ACC112 (cell line): ENCODE results near the gene B3GNT5.
"Not testable (repeated sequence)": the region's sequence is repeated elsewhere in the genome, so short reads cannot be mapped to it uniquely, and the experiment has no call there.

ENCODE experiments used
- H2AFZ ChIP-seq: fragments of 200-600 bp; sonication (generic); one replicate; pipeline ENCODE4 v1.6.0; 2017; ENCODE audit warnings: antibody characterized with exemption, low read length; ENCODE audit not compliant: unreplicated experiment
- H3K27ac ChIP-seq: fragments of 200-600 bp; sonication (generic); 2 replicates; pipeline ENCODE4 v1.5.1; 2014; ENCODE audit warnings: low read depth, mild to moderate bottlenecking, antibody characterized with exemption, low read length, moderate library complexity
- H3K27me3 ChIP-seq: fragments of 200-600 bp; sonication (generic); 2 replicates; pipeline ENCODE4 v1.6.1; 2014; ENCODE audit warnings: mild to moderate bottlenecking, antibody characterized with exemption, low read length, moderate library complexity, mixed read lengths; ENCODE audit not compliant: insufficient read depth
- H3K36me3 ChIP-seq: fragments of 200-600 bp; sonication (generic); 2 replicates; pipeline ENCODE4 v1.6.1; 2016; ENCODE audit warnings: mild to moderate bottlenecking, antibody characterized with exemption, low read length, moderate library complexity, mixed read lengths; ENCODE audit not compliant: insufficient read depth
- H3K4me1 ChIP-seq: fragments of 200-600 bp; sonication (generic); one replicate; pipeline ENCODE4 v1.6.1; 2016; ENCODE audit warnings: low read length, mixed read lengths; ENCODE audit not compliant: insufficient read depth, unreplicated experiment, control insufficient read depth
- H3K4me3 ChIP-seq: fragments of 200-600 bp; sonication (generic); 2 replicates; pipeline ENCODE4 v1.5.1; 2014; ENCODE audit warnings: mild to moderate bottlenecking, low read depth, low read length
- H3K79me2 ChIP-seq: fragments of 200-600 bp; sonication (generic); one replicate; pipeline ENCODE4 v1.6.0; 2016; ENCODE audit warnings: low read length; ENCODE audit not compliant: control insufficient read depth, unreplicated experiment, insufficient read depth

Gene B3GNT5

GRCh38 chr3:183215591-183216202, 37.4 kb upstream of the B3GNT5 start:
- Histone ChIP-seq H3K4me1 (no peaks in the 10 kb centered on the region), H3K27ac (no peak overlapping the region), H2AFZ (peak overlapping the region; percentile 14), H3K4me3 (no peak overlapping the region), H3K27me3 (no peaks in the 10 kb centered on the region), H3K79me2 (no peaks in the 10 kb centered on the region), H3K36me3 (no peaks in the 10 kb centered on the region)

- Histone ChIP-seq H2AFZ (no peak overlapping the region), H3K27ac (no peak overlapping the region), H3K4me3 (no peak overlapping the region), H3K79me2 (no peaks in the 10 kb centered on the region), H3K4me1 (no peaks in the 10 kb centered on the region), H3K27me3 (no peaks in the 10 kb centered on the region), H3K36me3 (no peaks in the 10 kb centered on the region)
Observed at GRCh38 chr3:183217548-183218332, 35.3 kb upstream of the B3GNT5 start.

GRCh38 chr3:183218826-183219225, 34.2 kb upstream of the B3GNT5 start:
- H3K79me2 ChIP-seq = no peaks in the 10 kb centered on the region
- H2AFZ ChIP-seq = no peak overlapping the region
- H3K4me3 ChIP-seq = no peak overlapping the region
- no peak overlapping the region for H3K27ac ChIP-seq
- H3K36me3 ChIP-seq = no peaks in the 10 kb centered on the region
- no peaks in the 10 kb centered on the region for H3K27me3 ChIP-seq
- H3K4me1 ChIP-seq = no peaks in the 10 kb centered on the region

- Histone ChIP-seq H3K4me3 (no peak overlapping the region), H3K27ac (no peak overlapping the region), H3K36me3 (no peaks in the 10 kb centered on the region), H3K79me2 (no peaks in the 10 kb centered on the region), H2AFZ (no peak overlapping the region), H3K27me3 (no peaks in the 10 kb centered on the region), H3K4me1 (no peaks in the 10 kb centered on the region)
Observed at GRCh38 chr3:183220828-183221227, 32.2 kb upstream of the B3GNT5 start.

- H3K4me1 ChIP-seq = no peaks in the 10 kb centered on the region
- no peak overlapping the region for H2AFZ ChIP-seq
- no peak overlapping the region for H3K4me3 ChIP-seq
- no peaks in the 10 kb centered on the region for H3K36me3 ChIP-seq
- no peaks in the 10 kb centered on the region for H3K27me3 ChIP-seq
- H3K27ac ChIP-seq = no peak overlapping the region
- H3K79me2 ChIP-seq = no peaks in the 10 kb centered on the region
Observed at GRCh38 chr3:183222631-183223235, 30.3 kb upstream of the B3GNT5 start.

- no peaks in the 10 kb centered on the region for H3K79me2 ChIP-seq
- no peak overlapping the region for H3K27ac ChIP-seq
- H3K4me3 ChIP-seq = no peak overlapping the region
- H3K36me3 ChIP-seq = no peaks in the 10 kb centered on the region
- no peaks in the 10 kb centered on the region for H3K27me3 ChIP-seq
- H2AFZ ChIP-seq = no peak overlapping the region
- no peaks in the 10 kb centered on the region for H3K4me1 ChIP-seq
Observed at GRCh38 chr3:183224180-183224970, 28.7 kb upstream of the B3GNT5 start.

GRCh38 chr3:183226333-183226890, 26.6 kb upstream of the B3GNT5 start:
- H3K4me1 ChIP-seq = no peaks in the 10 kb centered on the region
- H3K27ac ChIP-seq = no peak overlapping the region
- H2AFZ ChIP-seq = no peak overlapping the region
- H3K36me3 ChIP-seq = no peaks in the 10 kb centered on the region
- no peaks in the 10 kb centered on the region for H3K27me3 ChIP-seq
- H3K4me3 ChIP-seq = no peak overlapping the region
- no peaks in the 10 kb centered on the region for H3K79me2 ChIP-seq

GRCh38 chr3:183227586-183227985, 25.5 kb upstream of the B3GNT5 start:
- Histone ChIP-seq H3K4me3 (no peak overlapping the region), H2AFZ (no peak overlapping the region), H3K36me3 (no peaks in the 10 kb centered on the region), H3K27ac (no peak overlapping the region), H3K27me3 (no peaks in the 10 kb centered on the region), H3K79me2 (no peaks in the 10 kb centered on the region), H3K4me1 (no peaks in the 10 kb centered on the region)

- Histone ChIP-seq H3K4me3 (no peak overlapping the region), H3K79me2 (no peaks in the 10 kb centered on the region), H3K4me1 (no peaks in the 10 kb centered on the region), H2AFZ (no peak overlapping the region), H3K36me3 (no peaks in the 10 kb centered on the region), H3K27me3 (no peaks in the 10 kb centered on the region), H3K27ac (no peak overlapping the region)
Observed at GRCh38 chr3:183229178-183229577, 23.9 kb upstream of the B3GNT5 start.

- not testable (repeated sequence) for H3K27me3 ChIP-seq
Observed at GRCh38 chr3:183230251-183230650, 22.8 kb upstream of the B3GNT5 start.

More at GRCh38 chr3:183230251-183230650, 22.8 kb upstream of the B3GNT5 start:
- H3K4me1 ChIP-seq, H3K27ac ChIP-seq, H3K4me3 ChIP-seq, H3K79me2 ChIP-seq, H3K36me3 ChIP-seq, H2AFZ ChIP-seq: not testable (repeated sequence)
